ENCODE measurements around the gene RAB5B.

GRCh38 chr12:55930771-55931316, 43.0 kb upstream of the RAB5B start, which contains the start of gene DGKA:
- TF ChIP-seq CTCF (IDR thresholded peaks at IDR 0.05; ENCODE audit: borderline replicate concordance, extremely low read depth, low read length, poor library complexity, severe bottlenecking) (peak; percentile 83), EZH2 (IDR thresholded peaks at IDR 0.05; ENCODE audit: borderline replicate concordance, low read depth, low read length, severe bottlenecking) (no peak)

Data from DND-41 (cell line).